IMR-90 (cell line): ENCODE results near the gene UBTD1. TPM values are rescaled to one million over a fixed set of nuclear protein-coding genes. Genes with fewer than 3 reads are reported as not detected.

Source experiments
- ATAC-seq: fragments of 200-7000 bp; cut with Tn5 transposase; 2 replicates; pipeline ENCODE4 v1.9.1; 2020; ENCODE audit warnings: low read depth, mild to moderate bottlenecking, moderate library complexity
- BruUV-seq: library from RNA; stranded (reverse); fragments of 400-500 nt; replicated peaks from 2 replicates; lab custom pipeline; 2021; lab: Mats Ljungman, UMichigan
- CTCF ChIA-PET: fragments of 300-600 bp; formaldehyde crosslinking; extraction: SDS; loops from one replicate; lab custom pipeline; 2021; ENCODE audit warnings: antibody characterized with exemption; lab: Yijun Ruan, JAX
- POLR2A ChIA-PET: fragments of 300-600 bp; sonication (Branson Sonifier 250); formaldehyde crosslinking; loops from one replicate; lab custom pipeline; 2022; ENCODE audit warnings: antibody characterized with exemption; ENCODE audit not compliant: unreplicated experiment; lab: Charles Lee
- DNase-seq: peaks from one replicate; pipeline ENCODE4 v3.0.0; 2013
- H2AFZ ChIP-seq: replicated peaks from 2 replicates; pipeline ENCODE3; 2013; ENCODE audit warnings: low read length, mild to moderate bottlenecking; ENCODE audit not compliant: poor library complexity
- H2AK5ac ChIP-seq: 2 replicates; pipeline ENCODE4 v1.6.1; 2013; ENCODE audit warnings: low read depth, low read length, inconsistent platforms
- H2AK9ac ChIP-seq: replicated peaks from 2 replicates; pipeline ENCODE3; 2013; ENCODE audit warnings: mild to moderate bottlenecking, low read depth, low read length, moderate library complexity; ENCODE audit not compliant: poor library complexity
- H2BK120ac ChIP-seq: 2 replicates; pipeline ENCODE4 v1.6.1; 2013; ENCODE audit warnings: low read depth, low read length, inconsistent platforms
- H2BK15ac ChIP-seq: 3 replicates; pipeline ENCODE4 v1.6.1; 2013; ENCODE audit warnings: low read depth, low read length, inconsistent platforms
- H2BK20ac ChIP-seq: 2 replicates; pipeline ENCODE4 v1.6.1; 2013; ENCODE audit warnings: low read depth, mild to moderate bottlenecking, inconsistent platforms, low read length, moderate library complexity
- H2BK5ac ChIP-seq: 2 replicates; pipeline ENCODE4 v1.6.1; 2013; ENCODE audit warnings: mild to moderate bottlenecking, low read depth, low read length, inconsistent platforms; ENCODE audit not compliant: poor library complexity, severe bottlenecking
- H3K14ac ChIP-seq: replicated peaks from 2 replicates; pipeline ENCODE4 v1.6.1; 2013; ENCODE audit warnings: low read depth, low read length, inconsistent platforms
- H3K18ac ChIP-seq: 2 replicates; pipeline ENCODE4 v1.6.1; 2013; ENCODE audit warnings: low read depth, low read length, control low read depth
- H3K23ac ChIP-seq: 2 replicates; pipeline ENCODE4 v1.6.1; 2013; ENCODE audit warnings: low read depth, low read length, inconsistent platforms
- H3K27ac ChIP-seq: 2 replicates; pipeline ENCODE4 v1.5.1; 2013; ENCODE audit warnings: mild to moderate bottlenecking, control low read depth, low read length; ENCODE audit not compliant: insufficient read depth
- H3K27me3 ChIP-seq: 2 replicates; pipeline ENCODE4 v1.6.1; 2013; ENCODE audit warnings: low read length; ENCODE audit not compliant: control insufficient read depth, insufficient read depth
- H3K36me3 ChIP-seq: 2 replicates; pipeline ENCODE4 v1.6.1; 2013; ENCODE audit warnings: low read length, mixed read lengths; ENCODE audit not compliant: control insufficient read depth, insufficient read depth
- H3K4ac ChIP-seq: 2 replicates; pipeline ENCODE4 v1.6.1; 2013; ENCODE audit warnings: low read depth, low read length, inconsistent platforms
- H3K4me1 ChIP-seq: 2 replicates; pipeline ENCODE4 v1.6.1; 2013; ENCODE audit warnings: low read length, mixed read lengths; ENCODE audit not compliant: control insufficient read depth, insufficient read depth
- H3K4me2 ChIP-seq: 2 replicates; pipeline ENCODE4 v1.6.1; 2013; ENCODE audit warnings: low read depth, mild to moderate bottlenecking, control low read depth, low read length, moderate library complexity
- H3K4me3 ChIP-seq: 2 replicates; pipeline ENCODE4 v1.5.1; 2013; ENCODE audit warnings: low read depth, mild to moderate bottlenecking, control low read depth, low read length, moderate library complexity; ENCODE audit not compliant: insufficient read depth
- H3K56ac ChIP-seq: 2 replicates; pipeline ENCODE4 v1.6.1; 2013; ENCODE audit warnings: low read length, inconsistent platforms; ENCODE audit not compliant: insufficient read depth; ENCODE audit errors: extremely low read depth
- H3K79me1 ChIP-seq, 2 experiments: 2 replicates each; pipeline ENCODE4 v1.6.1; 2013; ENCODE audit warnings: low read length in 2 of 2, inconsistent platforms in 1 of 2, low read depth in 1 of 2
- H3K9ac ChIP-seq: 2 replicates; pipeline ENCODE4 v1.6.1; 2013; ENCODE audit warnings: low read depth, low read length, control low read depth
- H3K9me1 ChIP-seq: 2 replicates; pipeline ENCODE4 v1.6.1; 2013; ENCODE audit warnings: low read length, inconsistent platforms; ENCODE audit not compliant: insufficient read depth
- H3K9me3 ChIP-seq: 2 replicates; pipeline ENCODE4 v1.6.1; 2013; ENCODE audit warnings: low read length; ENCODE audit not compliant: control insufficient read depth, insufficient read depth
- H4K20me1 ChIP-seq: 2 replicates; pipeline ENCODE4 v1.6.1; 2013; ENCODE audit warnings: low read length, inconsistent platforms; ENCODE audit not compliant: insufficient read depth
- H4K5ac ChIP-seq: 2 replicates; pipeline ENCODE4 v1.6.1; 2013; ENCODE audit warnings: mild to moderate bottlenecking, low read depth, low read length, control low read depth
- H4K8ac ChIP-seq, 2 experiments: 2 replicates each; pipeline ENCODE4 v1.6.1; 2013; ENCODE audit warnings: low read depth in 2 of 2, low read length in 2 of 2, control low read depth in 1 of 2, inconsistent platforms in 1 of 2
- H4K91ac ChIP-seq: 2 replicates; pipeline ENCODE4 v1.6.1; 2013; ENCODE audit warnings: low read depth, low read length, inconsistent platforms; ENCODE audit not compliant: insufficient read depth
- BHLHE40 ChIP-seq: fragments of 150-350 bp; IDR thresholded peaks from 2 replicates; pipeline ENCODE4 v1.6.1; 2016; ENCODE audit warnings: mild to moderate bottlenecking, low read depth, low read length
- CEBPB ChIP-seq: IDR thresholded peaks from 2 replicates; pipeline ENCODE4 v1.6.1; 2012; ENCODE audit warnings: low read depth, low read length, improper control_type of control experiment
- CHD1 ChIP-seq: IDR thresholded peaks from 2 replicates; pipeline ENCODE4 v1.6.1; 2012; ENCODE audit warnings: low read depth, low read length, improper control_type of control experiment
- ELK1 ChIP-seq: fragments of 150-350 bp; IDR thresholded peaks from 2 replicates; pipeline ENCODE4 v1.6.1; 2016; ENCODE audit warnings: low read depth, mild to moderate bottlenecking, low read length, moderate library complexity, borderline replicate concordance
- FOS ChIP-seq: fragments of 150-350 bp; IDR thresholded peaks from 2 replicates; pipeline ENCODE4 v1.6.1; 2016; ENCODE audit warnings: low read depth, low read length
- MAFK ChIP-seq: IDR thresholded peaks from 2 replicates; pipeline ENCODE4 v1.6.1; 2012; ENCODE audit warnings: low read depth, low read length, improper control_type of control experiment
- MAZ ChIP-seq: IDR thresholded peaks from 2 replicates; pipeline ENCODE4 v1.6.1; 2012; ENCODE audit warnings: low read depth, mild to moderate bottlenecking, low read length, improper control_type of control experiment, moderate library complexity, borderline replicate concordance
- MXI1 ChIP-seq: IDR thresholded peaks from 2 replicates; pipeline ENCODE4 v1.6.1; 2012; ENCODE audit warnings: low read depth, mild to moderate bottlenecking, low read length, moderate library complexity, borderline replicate concordance
- NFE2L2 ChIP-seq: fragments of 150-350 bp; IDR thresholded peaks from 2 replicates; pipeline ENCODE4 v1.6.1; 2016; ENCODE audit warnings: low read depth, mild to moderate bottlenecking, low read length
- POLR2A ChIP-seq: IDR thresholded peaks from 2 replicates; pipeline ENCODE4 v1.6.1; 2012; ENCODE audit warnings: mild to moderate bottlenecking, low read depth, low read length
- RCOR1 ChIP-seq: IDR thresholded peaks from 2 replicates; pipeline ENCODE4 v1.6.1; 2012; ENCODE audit warnings: mild to moderate bottlenecking, low read length, improper control_type of control experiment; ENCODE audit not compliant: insufficient replicate concordance
- RFX5 ChIP-seq: IDR thresholded peaks from 2 replicates; pipeline ENCODE4 v1.8.0; 2012; ENCODE audit warnings: low read depth, mild to moderate bottlenecking, low read length, moderate library complexity
- SMC3 ChIP-seq: fragments of 150-350 bp; IDR thresholded peaks from 2 replicates; pipeline ENCODE4 v1.6.1; 2016; ENCODE audit warnings: low read depth, mild to moderate bottlenecking, antibody characterized with exemption, low read length, moderate library complexity
- WGBS, 2 experiments: methylation state at CpG; one replicate each; pipeline versions ENCODE4 v1.1.5 to v1.1.7; 2013; ENCODE audit warnings: missing lambda C conversion rate in 2 of 2; ENCODE audit not compliant: insufficient read length in 1 of 2; ENCODE audit errors: extremely low coverage in 2 of 2; 5-methylcytosine and 5-hydroxymethylcytosine counted together
- dilution Hi-C: fragments of 300-500 bp; cut with HindIII; formaldehyde crosslinking; loops from one replicate; pipeline ENCODE4 v1.14.3; 2018; ENCODE audit warnings: low sequenced_read_pairs; ENCODE audit not compliant: unreplicated experiment
- in situ Hi-C: fragments of 300-500 bp; cut with MboI; formaldehyde crosslinking; loops from 3 replicates; pipeline ENCODE4 v1.14.3; 2019; ENCODE audit warnings: low sequenced_read_pairs, inconsistent platforms, mixed read lengths
- intact Hi-C: fragments of 100-400 bp; cut with micrococcal nuclease; formaldehyde crosslinking; loops from 2 replicates; pipeline ENCODE4 v1.10.0; 2022
- polyA plus RNA-seq, 3 experiments: library from polyadenylated mRNA; depleted of rRNA; stranded (reverse); fragments of >200 nt; gene quantifications; 2 replicates each; pipeline ENCODE4 v1.2.3, GENCODE V29; 2012; ENCODE audit warnings: low replicate concordance in 1 of 3
- total RNA-seq: library from RNA; depleted of rRNA; stranded (reverse); fragments of >200 nt; gene quantifications from 2 replicates; pipeline ENCODE4 v1.2.3, GENCODE V29; 2012
- TF ChIP-seq, protein P1 (sequence below): conservative IDR thresholded peaks from 2 replicates; pipeline ENCODE4 v1.5.1; 2012; ENCODE audit warnings: mild to moderate bottlenecking, low read depth, low read length, improper control_type of control experiment

UBTD1 gene
- total and polyA plus RNA-seq, 2 of the 4 experiments (the other 2 are of a cell fraction) = 21.9 to 44.9 TPM

GRCh38 chr10:97537186-97537869, 38.6 kb downstream of the UBTD1 start:
- Histone ChIP-seq H3K4me2 (no peak overlapping the region), H4K91ac (no peak overlapping the region), H4K20me1 (peaks cover 15% of the 10 kb centered on the region), H2BK120ac (no peak overlapping the region), H3K36me3 (no peaks in the 10 kb centered on the region), H2BK5ac (no peak overlapping the region), H3K79me1 (peaks cover 17 to 75% of the 10 kb centered on the region in 2 experiments), H3K9me3 (no peaks in the 10 kb centered on the region), H3K27me3 (no peaks in the 10 kb centered on the region), H3K4me3 (no peak overlapping the region), H4K5ac (no peak overlapping the region), H3K56ac (no peak overlapping the region), H2AFZ (no peak overlapping the region), H3K27ac (no peak overlapping the region), H2BK15ac (no peak overlapping the region), H3K18ac (no peak overlapping the region), H4K8ac (no peak overlapping the region), H2AK5ac (no peak overlapping the region), H3K14ac (no peak overlapping the region), H3K9ac (no peak overlapping the region), H3K4ac (no peak overlapping the region), H2AK9ac (no peak overlapping the region), H3K4me1 (peaks cover 34% of the 10 kb centered on the region), H2BK20ac (no peak overlapping the region; the same call in 1 of the 2 replicates), H3K23ac (no peak overlapping the region), H3K9me1 (peaks cover 32% of the 10 kb centered on the region)
- in situ Hi-C loops = no loop called here
- no peak for TF ChIP-seq BHLHE40
- TF ChIP-seq MXI1 = no peak
- no peak for TF ChIP-seq NFE2L2
- no peak for TF ChIP-seq RCOR1
- TF ChIP-seq SMC3 = no peak
- TF ChIP-seq CEBPB = no peak
- TF ChIP-seq CHD1 = no peak
- TF ChIP-seq MAFK = no peak
- no peak for TF ChIP-seq FOS
- TF ChIP-seq, protein P1, sequence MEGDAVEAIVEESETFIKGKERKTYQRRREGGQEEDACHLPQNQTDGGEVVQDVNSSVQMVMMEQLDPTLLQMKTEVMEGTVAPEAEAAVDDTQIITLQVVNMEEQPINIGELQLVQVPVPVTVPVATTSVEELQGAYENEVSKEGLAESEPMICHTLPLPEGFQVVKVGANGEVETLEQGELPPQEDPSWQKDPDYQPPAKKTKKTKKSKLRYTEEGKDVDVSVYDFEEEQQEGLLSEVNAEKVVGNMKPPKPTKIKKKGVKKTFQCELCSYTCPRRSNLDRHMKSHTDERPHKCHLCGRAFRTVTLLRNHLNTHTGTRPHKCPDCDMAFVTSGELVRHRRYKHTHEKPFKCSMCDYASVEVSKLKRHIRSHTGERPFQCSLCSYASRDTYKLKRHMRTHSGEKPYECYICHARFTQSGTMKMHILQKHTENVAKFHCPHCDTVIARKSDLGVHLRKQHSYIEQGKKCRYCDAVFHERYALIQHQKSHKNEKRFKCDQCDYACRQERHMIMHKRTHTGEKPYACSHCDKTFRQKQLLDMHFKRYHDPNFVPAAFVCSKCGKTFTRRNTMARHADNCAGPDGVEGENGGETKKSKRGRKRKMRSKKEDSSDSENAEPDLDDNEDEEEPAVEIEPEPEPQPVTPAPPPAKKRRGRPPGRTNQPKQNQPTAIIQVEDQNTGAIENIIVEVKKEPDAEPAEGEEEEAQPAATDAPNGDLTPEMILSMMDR = no peak
- TF ChIP-seq MAZ = no peak
- no peak for TF ChIP-seq ELK1
- TF ChIP-seq RFX5 = no peak
- TF ChIP-seq POLR2A = no peak
- ATAC-seq (no peak), DNase-seq (no peak)
- dilution Hi-C loops = no loop called here
- no TSS peak for BruUV-seq
- no CpG with 5 or more reads among the region's 5 CpGs for WGBS, 2 experiments
- intact Hi-C loops = no loop called here
- POLR2A ChIA-PET = no interaction called here
- CTCF ChIA-PET = no interaction called here
